NCI-H2227 (cell line): ENCODE measurements around the gene IL22.

ENCODE experiments used
- DNase-seq: peaks from one replicate; lab custom pipeline; 2025; ENCODE audit not compliant: unreplicated experiment; lab: John Stamatoyannopoulos, UW

Gene IL22

DNA sequence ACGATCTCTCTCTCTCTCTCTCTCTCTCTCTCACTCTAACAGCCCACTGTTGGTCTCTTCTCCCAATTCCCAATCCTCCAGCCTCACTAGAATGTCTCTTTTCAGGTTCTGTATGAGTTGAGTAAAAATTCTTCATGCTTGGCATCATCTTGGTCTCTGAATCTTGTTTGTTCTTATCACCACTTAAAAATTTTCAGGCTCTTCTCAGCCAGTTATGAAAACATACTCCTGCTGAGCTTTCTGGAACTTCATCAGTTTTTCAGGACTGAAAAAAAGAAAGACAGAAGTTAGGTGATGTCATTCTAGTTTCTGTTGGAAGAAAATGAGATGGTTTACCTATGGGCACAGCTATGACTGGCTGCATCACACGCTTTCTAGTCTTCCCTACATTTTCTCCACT is 11.5 kb upstream of the IL22 start:
- no peak for DNase-seq

DNA sequence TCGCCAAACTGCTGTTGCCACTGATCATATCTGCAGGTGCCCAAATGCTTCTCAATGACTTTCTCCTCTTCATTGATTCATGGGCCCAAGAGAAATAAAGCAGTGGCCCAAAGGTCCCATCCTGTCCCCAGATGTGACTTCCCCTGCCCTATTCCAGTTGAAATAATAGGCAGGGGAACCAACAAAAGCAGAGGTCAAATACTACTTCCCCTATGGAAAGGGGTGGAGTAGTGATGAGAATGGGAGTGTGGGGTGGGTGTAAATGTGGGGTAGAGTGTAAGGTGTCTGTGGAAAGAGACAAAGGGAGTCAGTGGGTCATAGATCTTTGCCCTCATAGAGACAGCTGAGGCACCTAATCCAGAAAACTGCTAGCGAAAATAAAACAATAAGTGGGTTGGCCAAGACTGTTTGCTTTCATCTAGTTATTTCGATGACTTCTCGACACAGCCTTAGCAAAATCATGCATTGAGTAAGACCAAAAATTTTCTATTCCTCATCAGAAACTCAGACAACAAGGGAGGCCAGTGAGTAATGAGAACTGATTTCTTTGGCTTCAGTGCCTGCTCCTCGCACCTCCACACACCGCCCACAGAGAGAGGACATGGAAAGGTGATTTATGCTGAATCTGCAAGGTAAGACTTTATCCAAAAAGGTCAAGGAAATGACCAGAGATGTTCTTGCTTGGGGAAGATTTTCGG is 10.9 kb upstream of the IL22 start:
- DNase-seq, result no peak

DNA sequence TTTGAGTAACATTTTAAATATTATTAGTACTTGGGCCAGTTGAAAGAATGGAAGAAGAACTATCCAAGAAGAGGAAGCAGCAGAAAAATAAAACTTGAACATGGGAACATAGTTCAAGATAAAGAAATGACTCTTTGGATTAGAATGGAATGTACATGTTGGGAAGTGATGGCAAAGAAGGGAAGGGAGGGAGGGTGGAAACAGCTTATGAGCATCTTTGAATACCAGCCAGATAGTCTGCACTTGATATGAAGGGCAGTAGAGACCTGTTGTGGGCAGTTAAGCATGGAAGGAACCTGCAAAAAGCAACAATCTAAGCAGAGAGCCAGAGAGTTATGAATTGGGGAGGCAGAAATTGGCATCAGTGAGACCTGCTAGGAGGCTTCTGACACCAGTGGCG is 10.0 kb upstream of the IL22 start:
- no peak for DNase-seq

DNA sequence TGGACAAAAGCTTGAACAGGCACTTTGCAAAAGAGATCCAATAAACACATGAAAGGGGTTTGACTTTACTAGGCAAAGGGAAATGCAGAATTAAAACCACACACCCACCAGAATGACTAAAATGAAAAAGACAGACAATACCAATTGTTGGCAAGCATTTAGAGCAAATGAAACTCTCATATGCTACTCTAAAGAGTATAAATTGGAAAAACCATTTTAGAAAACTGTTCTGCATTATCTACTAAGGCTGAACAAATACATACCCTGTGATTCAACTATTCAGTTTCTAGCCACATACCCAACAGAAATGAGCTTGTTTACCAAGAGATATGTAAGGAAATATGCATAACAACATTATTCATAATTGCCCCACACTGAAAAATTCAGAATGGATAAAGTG is 8.5 kb upstream of the IL22 start:
- no peak for DNase-seq

DNA sequence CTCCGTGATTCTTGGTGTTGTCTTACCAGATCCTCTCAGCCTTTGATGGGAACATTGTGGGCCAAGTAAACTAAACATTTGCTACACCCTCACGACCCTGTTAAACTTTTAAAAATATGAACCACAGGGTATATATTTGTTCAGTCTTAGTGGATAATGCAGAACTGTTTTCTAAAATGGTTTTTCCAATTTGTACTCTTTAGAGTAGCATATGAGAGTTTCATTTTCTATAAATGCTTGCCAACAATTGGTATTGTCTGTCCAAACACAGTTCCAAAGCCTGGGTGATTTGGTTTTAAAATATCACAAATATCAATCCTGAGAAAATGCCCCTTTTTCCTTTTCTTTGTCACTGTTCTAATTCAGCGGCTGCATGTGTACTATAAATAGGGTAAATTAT is 6.7 kb upstream of the IL22 start:
- DNase-seq, result no peak

DNA sequence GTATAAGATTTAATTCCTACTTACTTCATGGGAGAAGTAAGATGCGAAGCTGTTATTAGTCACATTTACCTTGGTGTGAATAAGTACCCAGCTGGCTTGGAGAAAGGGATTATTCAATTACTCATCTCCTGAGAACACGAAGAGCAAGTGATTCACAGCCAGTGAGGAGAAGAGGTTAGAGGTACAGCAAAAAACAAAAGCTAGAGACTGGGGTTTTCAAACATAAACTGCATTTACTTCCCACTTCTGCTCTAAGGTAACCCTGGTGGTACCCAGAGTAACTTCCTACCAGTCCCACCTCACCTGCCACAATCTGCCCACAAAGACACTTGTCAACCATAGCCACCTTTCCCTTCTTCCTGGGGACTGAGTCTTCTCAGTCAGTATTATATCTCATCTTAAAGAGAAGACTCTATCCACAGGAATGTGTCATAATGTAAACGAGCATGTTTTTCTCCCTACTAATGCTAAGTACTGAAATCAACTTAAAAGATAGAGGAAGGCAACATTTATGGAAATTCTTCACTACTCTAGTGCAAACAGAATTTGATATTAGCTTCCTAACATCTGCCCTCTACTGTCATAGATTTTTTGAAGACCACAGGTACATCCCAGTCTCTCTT is 6.0 kb upstream of the IL22 start:
- DNase-seq, result peak; percentile 11

DNA sequence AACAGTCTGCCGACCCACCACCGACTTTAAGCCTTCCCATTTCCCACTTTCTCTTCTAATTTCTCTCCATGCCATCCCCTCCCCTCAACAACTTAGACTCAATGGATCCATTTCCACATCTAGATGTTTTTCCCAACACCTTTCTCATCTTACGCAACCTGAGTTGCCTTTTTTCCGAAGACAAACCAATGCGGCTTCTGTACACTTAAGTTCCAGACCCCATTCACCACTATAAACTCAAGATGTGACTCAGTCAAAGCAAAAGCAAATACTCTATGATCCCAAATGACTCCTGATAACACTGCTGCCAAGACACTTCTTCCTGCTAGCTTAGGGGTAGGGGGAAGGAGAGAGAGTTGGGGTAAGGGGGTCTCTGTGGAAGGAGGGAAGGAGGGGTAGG is 1.3 kb downstream of the IL22 start:
- no peak for DNase-seq

DNA sequence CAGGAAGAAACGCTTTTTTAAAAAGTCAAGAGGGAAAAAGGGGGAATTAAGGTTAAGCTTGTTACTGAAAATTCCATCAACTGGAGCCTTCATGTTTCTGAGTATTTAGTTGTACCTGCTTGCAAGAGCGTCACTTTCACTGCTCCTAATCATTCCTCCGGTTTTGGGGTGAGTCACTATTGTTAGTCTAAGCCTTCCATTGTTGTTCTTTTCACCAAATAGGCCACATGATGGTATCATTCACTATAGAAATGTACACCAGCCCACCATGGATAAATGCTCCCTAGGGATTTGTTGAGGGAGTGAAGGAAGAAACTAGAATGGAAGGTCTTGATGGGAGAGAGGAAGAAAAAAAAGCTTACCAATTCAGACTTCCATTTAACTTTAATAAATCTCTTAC is 3.0 kb downstream of the IL22 start:
- DNase-seq, result no peak

DNA sequence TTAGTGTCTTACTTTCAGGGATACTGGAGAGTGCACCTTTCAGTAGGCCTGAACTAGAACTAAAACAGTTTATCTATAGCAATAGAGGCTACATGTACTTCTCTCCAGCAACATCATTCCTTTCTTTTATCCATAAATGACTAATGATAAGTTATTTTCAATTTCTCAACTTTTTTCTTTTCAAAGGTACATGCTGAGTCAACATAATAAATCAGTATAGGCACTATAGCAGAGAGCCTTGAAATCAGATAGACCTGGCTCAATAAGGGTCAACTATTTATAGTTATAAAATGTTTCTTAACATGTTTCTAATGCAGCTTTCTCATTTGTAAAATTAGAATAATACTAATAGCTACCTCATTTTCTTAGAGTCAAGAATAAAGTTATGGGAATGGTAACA is 5.6 kb downstream of the IL22 start:
- no peak for DNase-seq

DNA sequence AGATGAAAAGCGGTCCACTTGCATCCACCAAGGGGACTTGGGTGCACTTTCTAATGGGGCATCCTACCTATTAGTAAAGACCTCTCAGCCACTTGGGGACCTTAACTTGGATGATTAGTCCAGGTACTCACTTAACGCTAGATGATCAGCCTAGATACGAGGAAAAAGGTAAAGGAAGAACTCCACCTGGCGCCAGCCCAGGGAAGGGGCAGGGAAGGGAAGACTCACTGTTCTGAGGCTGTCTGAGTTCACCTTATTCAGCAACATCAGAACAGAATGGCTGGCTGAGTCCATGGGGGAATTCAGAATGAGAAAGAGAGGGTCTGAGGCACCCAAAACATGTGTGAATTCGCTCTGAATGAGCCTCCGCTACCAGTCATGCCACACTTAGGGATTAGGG is 7.1 kb downstream of the IL22 start:
- no peak for DNase-seq

DNA sequence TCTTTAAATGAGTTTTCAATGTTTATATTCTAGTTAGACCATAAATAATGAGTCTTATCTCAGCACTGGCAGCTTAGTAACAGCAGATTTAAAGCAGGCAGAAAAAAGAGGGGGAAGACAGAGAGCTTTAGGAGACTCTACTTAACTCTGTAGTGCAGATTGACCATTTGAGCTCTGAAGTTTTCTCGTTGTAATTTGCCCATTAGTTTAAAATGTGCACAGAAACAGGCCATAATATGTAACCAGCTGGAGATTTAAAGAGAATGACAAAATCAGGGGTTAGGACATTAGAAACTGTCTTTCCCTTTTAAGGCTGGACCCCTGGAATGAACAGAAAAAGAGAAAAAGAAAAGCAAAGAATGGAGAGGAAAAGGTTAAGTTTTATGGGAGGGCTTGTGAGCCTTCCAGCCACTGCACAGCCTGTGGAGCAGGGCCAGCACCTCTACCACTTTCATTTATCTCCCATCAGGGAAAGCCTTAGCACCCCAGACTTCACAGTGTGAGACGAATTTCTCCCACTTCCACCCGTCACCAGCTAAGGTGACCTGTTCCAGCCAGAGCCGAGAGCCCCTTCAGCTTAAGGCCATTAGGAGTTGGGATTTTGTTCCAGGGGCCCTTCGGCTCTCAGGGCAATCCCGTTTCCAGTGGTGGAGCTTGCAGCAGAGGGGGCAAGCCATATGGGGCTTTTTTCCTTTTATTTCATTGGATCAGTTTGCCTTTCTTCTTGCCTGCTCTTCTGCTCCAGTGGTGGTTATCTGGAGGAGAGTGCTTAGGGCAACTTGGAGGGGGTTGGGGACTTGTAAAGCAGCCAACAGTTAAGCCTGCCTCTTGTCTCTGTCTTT is 8.0 kb downstream of the IL22 start:
- DNase-seq, result no peak

DNA sequence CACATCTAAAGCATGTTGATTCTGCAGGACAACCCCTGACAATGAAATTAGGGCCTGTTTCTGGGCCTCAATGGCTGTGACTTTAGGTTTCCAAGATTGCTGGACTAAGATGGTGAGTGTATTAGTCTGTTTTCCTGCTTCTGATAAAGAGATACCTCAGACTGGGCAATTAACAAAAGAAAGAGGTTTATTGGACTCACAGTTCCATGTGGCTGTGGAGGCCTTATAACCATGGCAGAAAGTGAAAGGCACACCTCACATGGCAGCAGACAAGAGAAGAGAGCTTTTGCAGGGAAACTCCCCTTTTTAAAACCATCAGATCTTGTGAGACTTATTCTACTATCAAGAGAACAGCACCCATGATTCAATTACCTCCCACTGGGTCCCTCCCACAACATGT is 10.6 kb downstream of the IL22 start:
- no peak for DNase-seq

DNA sequence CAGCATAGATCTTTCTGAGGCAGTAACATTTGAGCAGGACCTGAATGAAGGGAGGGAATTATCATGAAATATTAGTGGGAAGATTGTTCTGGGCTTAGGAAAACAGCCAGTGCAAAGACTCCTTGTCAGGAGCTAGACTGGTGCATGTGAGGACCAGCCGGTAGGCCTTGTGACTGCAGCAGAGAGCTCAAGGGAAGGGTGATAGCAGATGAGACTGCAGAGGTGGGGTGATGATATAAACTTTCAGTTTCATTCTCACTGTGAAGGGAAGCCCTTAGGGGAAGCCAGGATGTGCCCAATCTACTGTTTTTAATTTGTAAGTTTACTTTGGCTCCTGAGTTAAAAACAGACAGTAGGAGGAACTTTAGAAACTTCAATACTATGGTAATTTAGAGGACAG is 12.4 kb downstream of the IL22 start:
- no peak for DNase-seq

DNA sequence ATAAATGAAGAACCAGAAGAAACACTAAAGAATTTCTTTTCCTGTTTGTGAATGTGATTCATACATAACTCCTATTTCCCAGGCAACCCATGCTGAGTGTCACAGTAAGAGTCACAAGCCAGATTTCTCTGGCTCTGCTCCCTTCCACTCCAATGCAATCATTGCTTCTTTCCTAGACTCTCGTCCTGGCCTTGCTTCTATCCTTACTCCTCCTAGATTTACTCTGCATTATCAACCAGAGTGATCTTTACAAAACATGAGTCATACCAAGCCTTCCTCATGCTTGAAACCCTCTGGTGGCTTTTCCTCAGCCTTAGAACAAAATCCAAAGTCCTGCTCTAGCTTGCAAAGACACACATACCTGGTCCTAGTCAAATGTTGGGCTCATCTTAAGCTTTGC is 13.3 kb downstream of the IL22 start:
- DNase-seq, result no peak

DNA sequence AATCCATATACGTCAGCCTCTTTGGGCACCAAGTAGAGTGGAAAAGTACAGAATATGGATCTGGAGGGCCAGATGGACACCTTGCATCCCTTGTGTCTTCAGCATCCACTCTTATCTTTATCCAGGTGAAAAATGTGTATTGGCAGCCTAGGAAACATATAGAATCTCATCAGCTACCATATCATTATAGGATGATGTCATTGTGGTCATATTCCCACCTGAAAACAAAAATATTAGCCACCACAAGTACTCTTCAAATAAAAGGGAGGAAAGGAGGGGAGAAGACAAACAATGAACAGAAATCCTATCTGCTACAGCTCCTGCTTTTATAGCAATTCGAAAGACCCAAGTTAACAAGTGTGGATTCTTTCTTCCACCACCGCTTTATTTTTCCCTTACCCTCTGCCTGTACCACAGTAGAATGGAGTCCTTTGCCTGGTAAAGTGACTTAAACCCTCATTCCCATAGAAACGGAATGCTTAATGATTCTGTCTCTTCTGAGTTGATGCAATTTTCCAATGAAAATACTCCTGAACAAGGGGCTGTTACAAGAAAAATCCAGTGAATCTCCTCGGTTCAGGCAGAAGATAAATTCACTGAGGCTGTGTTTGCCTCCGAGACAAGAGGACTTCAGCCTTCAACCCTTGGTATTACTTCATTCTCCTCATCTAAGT is 14.0 kb downstream of the IL22 start:
- no peak for DNase-seq

DNA sequence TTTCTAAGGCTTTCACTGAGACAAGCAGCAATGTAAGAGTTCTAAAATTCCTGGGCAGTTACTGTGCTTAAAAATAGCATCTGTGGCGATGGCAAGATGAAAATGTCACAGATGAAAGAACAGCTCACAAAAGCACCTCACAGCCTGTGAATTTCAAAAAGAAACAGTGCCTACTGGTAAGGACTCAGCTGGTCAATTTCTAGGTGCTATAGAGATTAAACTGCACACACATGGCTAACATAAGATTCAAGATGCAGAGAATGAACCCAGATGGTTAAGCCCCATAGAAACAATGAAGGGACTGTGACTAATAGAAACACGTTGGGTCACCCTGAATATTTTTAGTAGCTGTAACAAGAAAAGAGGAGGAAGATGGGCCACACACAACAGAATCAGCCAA is 15.8 kb downstream of the IL22 start:
- DNase-seq, result no peak

DNA sequence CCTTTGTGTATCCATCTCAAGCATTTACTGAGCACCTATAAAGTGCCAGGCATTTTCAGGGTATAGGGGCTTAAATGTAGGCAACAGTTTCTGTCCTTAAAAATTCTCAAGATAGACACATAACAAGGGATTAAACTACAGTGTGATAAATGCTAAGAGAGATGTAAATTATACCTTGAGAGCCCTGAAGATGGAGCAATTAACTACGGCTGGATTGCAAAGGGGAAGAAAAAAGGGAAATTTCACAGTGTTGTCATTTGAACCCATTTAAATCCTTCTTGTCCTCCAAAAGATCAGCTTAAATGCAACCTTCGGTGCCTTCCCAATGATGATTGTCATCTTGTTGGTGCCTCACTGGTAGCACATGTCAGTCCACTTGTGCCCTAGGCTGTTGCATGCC is 16.3 kb downstream of the IL22 start:
- no peak for DNase-seq

DNA sequence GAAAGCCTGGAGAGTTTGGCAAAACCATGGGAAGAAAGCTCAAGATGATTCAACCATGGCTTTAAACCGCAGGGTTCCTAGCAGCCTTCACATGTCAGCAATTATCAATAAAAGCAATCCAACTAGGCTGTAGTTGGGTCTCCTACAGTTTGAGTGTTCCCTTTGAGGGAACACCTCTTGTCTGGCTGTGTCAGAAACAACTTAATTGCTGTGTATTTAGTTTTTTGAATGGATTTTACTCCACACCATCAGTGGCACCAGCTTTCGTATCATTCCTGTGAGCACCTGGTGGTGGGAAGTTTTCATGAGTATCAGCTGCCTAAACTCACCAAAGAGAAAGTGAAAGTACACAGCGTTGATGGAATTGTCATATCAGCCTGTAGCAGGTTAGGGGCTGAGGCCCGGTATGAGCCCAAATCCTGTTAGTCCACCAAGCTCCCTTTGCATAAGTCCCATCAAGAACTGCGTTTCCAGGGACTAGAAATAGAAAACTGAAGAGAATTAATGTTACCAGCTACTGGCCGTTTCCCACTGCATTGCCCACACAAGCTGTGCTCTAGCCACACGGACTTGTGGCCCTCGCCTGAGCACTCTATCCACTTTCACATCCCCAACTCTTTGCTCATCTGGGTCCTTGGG is 16.9 kb downstream of the IL22 start:
- DNase-seq, result peak; percentile 21

DNA sequence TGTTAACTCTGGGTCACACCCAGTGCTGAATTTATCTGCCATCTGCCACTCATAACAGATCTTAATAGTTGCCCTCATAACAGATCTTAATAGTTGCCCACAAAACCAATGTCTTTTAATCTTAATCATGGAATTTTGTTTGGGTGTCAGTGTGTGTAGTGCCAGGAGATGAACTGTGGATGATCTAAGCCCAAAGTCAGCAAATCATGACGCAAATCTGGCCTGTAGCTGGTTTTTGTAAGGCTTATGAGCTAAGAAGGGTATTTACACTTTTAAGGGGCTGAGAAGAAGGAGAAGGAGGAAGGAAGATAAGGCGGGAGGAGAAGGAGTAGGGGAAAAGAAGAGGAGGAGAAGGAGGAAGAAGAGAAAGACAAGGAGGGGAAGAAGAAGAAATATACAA is 17.8 kb downstream of the IL22 start:
- DNase-seq, result no peak

DNA sequence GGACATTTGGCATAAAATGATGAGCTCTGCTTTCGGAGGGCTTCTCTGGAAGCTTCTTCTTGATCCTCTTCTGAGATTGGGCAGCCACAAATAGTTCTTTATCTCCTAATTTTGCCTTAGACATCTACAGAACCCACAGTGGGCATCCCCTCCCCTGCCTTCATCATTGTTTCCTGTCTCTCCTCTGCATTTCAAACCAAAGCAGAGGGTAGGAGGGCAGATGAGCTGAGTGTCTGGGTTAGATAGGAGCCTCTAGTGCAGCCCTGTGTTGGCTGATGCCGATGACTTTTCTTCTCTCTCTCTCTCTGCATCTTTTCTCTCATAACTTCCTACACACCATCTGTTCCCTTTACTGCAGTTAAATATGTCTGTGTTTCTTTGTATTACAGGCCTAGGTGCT is 19.3 kb downstream of the IL22 start:
- no peak for DNase-seq

DNA sequence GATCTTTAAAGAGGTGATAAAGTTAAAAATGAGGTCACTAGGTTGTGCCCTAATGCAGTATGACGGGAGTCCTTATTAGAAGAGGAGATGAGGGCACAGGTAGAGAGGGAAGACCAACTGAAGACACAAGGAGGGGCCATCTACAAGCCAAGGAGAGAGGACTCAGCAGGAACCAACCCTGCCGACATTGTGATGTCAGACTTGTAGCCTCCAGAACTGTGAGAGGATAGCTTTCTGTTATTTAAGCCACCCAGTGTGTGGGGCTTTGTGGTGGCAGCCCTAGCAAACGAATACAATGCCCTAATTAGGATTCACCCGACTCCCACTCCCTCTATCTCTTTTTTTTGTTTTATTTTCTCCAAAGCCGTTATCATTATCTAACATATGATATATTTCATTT is 19.9 kb downstream of the IL22 start:
- no peak for DNase-seq
